ENCODE data around the gene INPP5D.

- TF ChIP-seq, protein P1, sequence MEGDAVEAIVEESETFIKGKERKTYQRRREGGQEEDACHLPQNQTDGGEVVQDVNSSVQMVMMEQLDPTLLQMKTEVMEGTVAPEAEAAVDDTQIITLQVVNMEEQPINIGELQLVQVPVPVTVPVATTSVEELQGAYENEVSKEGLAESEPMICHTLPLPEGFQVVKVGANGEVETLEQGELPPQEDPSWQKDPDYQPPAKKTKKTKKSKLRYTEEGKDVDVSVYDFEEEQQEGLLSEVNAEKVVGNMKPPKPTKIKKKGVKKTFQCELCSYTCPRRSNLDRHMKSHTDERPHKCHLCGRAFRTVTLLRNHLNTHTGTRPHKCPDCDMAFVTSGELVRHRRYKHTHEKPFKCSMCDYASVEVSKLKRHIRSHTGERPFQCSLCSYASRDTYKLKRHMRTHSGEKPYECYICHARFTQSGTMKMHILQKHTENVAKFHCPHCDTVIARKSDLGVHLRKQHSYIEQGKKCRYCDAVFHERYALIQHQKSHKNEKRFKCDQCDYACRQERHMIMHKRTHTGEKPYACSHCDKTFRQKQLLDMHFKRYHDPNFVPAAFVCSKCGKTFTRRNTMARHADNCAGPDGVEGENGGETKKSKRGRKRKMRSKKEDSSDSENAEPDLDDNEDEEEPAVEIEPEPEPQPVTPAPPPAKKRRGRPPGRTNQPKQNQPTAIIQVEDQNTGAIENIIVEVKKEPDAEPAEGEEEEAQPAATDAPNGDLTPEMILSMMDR (IDR thresholded peaks at IDR 0.05; ENCODE audit: low read depth, low read length), result no peak
- no peak for TF ChIP-seq EZH2phosphoT487 (IDR thresholded peaks at IDR 0.05; ENCODE audit: low read depth)
Measured at GRCh38 chr2:233023761-233024410, 36.3 kb upstream of the INPP5D start.

Measured in OCI-LY3 (cell line).